Measurements from ENCODE around the gene ST6GALNAC6.

Gene ST6GALNAC6

GRCh38 chr9:127931092-127931881, 31.9 kb upstream of the ST6GALNAC6 start:
- no peak for DNase-seq

DNA sequence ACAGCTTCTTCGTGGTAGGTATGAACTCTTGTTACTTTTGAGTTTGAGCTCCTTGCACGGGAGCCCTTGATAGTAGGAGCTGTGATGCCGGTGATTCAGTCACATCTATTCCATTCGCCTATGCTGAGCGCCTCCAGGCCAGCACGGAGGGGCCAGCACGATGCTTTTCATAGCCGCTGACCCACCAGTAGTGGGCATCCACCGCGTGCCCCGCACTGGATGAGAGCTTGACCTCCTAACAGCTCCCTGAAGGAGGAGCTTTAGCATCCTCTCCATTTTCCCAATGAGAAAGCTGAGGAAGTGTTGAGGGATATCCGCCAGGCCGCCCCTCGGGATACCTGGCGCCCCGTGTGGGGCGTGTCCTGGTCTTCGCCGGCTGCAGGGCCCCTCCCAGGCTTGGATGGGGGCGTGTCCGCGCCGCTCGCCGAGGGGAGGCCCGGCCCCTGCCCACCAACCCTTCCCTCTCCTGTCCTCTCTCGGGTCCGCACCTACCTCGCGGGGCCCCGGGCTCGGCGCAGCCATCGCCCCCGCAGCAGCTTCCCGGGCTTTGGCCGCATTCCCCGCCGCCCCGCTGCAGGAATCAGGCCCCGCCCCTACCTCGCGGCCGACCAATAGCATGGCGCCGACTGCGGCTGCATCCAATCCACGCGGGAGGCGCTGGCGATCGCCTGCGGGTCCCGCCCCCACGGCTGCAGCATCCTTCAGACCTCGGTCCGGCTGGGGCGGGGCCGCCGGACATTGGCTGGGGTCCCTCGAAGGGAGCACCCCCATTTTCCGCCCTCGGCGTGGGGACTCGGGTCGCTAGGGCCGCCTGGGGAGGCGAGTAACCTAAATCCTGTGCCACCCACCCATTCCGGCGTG, 31.1 kb upstream of the ST6GALNAC6 start, which contains the start of gene PIP5KL1:
PIP5KL1 (minus strand) TSS at position 547 of the 861 bp plus-strand sequence; CDS start at position 522, 25 bp downstream.
- peak; percentile 93 for DNase-seq

GRCh38 chr9:127929625-127929979, 30.2 kb upstream of the ST6GALNAC6 start:
- no peak for DNase-seq

DNA sequence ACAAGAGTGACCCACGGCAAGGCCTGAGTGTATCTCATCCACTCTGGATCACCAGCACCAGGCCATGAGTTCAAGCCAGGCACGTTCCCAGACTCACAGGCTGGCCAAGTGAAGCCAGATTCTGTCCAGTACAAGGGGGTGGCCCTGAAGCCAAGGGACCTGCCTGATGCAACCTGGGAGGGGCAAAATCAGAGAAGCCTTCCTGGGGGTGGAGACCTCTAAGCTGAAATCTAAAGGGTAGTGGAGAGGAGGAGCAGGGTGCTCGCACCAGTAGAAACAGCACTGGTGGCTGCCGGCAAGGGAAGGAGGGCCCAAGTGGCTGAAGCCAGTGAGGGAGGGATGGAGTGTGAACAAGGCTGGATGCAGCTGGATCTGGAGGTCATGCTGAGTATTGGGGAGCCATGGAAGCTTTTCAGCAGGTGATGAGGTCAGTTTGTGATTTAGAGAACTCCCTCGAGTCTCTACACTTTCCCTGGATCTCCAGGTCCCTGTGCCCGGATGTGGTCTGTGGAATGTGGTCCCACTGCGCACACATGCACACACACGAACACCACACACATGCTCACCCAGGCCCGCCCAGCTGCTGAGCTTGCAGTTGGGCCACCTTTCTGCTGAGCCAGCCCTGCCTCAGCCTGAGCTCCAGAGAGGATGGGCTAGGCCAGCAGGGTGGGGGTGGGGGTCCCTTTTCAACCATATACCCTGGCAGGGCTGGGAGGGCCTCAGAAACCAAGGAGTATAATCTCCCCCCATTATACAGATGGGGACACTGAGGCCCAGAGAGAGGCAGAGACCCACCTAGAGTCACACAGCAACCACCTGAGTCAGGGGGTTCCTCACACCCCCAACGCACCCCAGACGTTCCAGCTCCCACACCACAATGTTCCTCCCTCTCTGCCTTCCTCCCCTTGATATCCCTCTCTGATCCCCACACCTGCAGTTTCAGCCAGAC, 29.5 kb upstream of the ST6GALNAC6 start:
- DNase-seq: no peak

DNA sequence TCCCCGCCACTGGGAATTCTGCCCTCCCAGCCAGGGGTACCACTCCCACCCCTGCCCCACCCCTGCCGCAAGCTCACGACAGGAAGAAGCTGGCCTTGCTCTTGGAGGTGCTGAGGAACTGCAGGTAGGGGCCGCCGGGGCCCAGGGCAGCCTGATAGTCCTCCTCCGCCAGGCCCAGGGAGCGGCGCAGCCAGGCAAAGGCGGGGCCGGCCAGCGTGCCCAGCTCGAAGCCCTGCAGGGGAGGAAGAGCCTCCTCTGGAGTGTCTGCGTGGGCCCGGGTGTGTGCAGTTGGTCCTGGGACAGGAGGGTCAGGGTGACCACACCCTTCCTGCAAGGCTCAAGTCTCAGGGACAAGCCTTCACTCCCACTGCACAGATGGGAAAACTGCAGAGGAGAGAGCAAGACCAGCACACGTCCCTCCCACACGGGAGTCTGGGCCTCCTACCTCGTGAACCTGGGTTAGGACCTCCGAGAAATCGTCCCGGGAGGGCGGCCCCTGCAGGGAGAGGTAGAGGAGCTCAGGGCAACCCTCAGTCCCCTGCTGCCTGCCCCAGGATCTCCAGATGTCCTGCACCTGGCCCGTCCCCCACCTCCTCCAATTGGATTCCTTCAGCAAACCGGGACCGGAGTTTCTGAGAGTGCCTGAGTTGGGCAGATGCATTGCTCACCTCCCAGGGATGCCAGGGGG, 28.7 kb upstream of the ST6GALNAC6 start:
- DNase-seq: no peak

DNA sequence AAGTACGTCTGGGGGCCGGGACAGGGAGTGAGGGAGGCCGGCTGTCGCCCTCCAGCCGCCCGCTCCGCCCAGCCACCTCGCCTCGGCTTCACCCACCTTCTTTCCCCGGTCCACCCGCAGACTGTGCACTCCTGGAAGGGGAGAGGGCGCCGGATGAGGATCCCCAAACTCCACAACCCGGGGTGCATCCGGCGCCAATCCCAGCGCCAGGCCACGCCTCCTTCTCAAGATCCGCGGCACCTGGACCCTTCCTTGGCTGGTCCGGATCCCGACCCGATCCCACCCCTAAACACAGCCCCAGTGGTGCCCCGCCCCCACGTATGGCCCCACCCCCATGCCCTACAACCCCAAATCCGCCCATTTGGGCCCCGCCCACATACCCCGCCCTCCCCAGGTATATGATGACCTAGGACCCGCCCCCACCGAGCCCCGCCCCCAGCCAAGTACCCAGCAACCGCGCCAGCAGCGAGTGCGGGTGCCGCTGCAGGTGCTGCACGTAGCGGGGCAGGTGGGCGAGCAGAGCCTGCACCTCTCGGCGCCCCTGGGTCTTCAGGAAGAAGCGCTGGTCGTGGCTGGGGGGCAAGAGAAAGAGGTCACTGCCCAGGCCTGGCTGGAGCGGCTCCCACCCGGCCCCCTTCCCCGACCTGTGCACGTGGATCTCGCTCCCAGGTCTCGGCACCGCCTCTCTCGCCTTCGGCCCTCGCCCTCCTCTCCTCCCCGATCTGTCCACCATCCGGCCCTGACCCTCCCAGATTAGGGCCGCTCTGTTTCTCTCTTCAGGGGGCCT, 28.0 kb upstream of the ST6GALNAC6 start:
- DNase-seq: no peak

GRCh38 chr9:127926906-127927200, 27.4 kb upstream of the ST6GALNAC6 start:
- DNase-seq: no peak

- DNase-seq: no peak
These were observed 26.8 kb upstream of the ST6GALNAC6 start for GRCh38 chr9:127925959-127926905.

DNA sequence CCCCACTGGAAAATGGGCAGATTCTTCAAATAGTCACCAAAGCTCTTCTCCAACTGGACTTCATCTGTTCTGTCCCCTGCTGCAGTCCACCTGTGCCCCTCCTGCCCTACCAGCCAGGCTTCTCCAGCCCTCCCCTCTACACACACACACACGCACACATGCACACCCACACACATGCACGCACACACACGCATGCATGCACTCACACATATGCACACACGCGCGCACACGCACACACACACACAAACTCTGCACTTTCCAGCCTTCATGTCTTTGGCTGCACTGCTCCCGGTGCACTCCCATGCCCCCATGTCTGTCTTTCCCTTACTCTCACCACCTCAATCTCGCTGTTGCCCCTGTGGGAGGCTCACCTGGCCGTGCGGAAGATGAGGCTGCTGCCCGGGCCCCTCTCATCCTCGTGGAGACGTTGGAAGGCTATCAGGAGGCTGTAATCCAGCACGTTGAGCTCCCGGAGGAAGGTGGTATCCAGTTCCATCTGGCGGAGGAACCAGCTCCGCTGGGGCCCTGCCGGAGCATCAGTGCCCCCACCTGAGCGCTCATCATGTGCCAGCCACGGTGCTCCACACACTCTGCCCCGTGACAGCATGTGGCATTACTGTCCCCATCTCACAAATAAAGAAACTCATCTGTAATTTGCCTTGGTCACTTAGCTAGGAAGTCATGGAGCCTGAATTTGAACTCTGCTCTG, 25.5 kb upstream of the ST6GALNAC6 start:
- DNase-seq: no peak

DNA sequence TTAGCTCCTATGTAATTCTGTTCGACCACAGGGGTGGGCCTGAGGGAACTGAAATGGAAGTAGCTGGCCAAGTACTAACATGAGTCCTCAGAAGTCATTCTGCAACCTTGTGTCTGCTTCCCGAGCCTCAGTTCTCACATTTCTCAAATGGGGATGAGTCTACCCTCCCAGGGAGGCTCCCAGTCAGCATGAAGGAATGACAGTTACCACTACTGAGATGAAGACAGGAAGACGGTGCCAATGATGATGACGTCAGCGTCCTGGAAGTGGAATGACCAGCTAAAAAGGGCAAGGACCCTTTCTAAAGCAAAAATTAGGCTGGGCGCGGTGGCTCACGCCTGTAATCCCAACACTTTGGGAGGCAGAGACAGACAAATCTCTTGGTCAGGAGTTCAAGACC, 24.4 kb upstream of the ST6GALNAC6 start:
- DNase-seq: peak; percentile 96

- no peak for DNase-seq
These were observed 23.6 kb upstream of the ST6GALNAC6 start for GRCh38 chr9:127923046-127923445.

GRCh38 chr9:127921557-127922120, 22.2 kb upstream of the ST6GALNAC6 start:
- DNase-seq: peak; percentile 75

GRCh38 chr9:127920794-127921193, 21.4 kb upstream of the ST6GALNAC6 start:
- no peak for DNase-seq

DNA sequence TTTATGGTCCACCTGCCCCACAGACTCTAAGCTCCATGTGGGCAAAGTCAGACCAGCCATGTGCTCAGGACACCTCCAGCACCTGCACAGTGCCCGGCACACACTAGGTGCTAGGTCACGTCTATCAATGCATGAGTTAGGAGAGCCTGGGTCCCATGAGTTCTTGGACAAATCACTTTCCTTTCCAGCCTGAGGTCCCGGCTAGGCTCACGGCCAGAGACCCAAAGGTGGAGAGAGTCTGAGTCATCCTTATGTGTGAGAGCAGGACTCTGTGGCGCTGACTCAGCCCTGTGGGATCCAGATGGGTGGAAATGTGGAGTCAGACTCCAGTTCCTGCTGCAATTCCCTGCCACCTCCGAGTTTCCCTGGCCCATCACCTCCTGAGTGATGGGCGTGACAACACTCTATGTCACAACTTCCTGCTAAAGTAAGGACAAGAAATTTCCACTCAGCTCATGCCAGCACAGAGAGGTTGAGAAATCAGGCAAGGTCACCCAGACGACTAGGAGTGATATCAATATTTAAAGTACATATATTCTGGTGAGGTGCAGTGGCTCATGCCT, 19.9 kb upstream of the ST6GALNAC6 start:
- peak; percentile 86 for DNase-seq

DNA sequence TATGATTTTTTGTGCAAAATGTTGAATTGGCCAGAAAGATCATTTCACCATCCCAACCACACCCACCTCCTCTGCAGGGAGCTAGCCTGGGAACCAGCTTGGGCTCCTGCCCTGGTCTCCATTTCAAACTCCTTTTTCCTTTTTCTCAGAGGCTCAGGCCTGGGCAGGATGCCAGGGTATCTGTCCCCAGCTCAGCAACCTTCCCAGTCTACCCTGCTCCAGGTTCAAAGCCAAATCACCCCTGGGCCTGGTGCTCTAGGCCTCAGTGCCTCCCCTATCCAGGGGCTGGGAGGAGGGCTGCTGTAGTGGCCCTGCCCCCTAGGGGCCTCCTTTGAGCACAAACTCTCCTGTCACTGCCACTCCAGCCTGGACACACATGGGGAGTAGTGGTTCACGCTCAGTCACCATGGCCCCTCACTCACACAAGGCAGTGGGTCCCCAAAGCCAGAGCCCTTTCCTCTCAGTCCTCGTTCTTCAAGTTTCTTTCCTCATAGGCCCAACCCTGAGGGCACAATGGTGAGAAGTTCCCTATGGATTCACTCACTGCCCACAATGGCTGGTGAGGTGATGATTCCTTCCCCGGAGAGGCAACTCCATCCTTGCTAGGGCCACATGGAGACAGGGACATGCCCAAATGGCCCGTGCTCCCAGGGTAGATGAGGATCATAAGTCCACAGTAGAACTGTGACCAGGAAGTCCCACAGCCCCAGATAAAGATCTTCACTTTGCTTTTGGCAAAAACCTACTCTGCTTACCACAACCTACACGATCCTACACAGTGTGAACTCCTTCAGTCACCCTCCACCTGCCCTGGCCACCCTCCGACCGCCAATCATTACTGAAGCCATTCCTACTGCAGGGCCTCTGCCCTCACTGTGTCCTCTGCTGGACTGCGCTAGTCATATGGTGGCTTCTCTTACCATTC, 19.0 kb upstream of the ST6GALNAC6 start:
- no peak for DNase-seq

DNA sequence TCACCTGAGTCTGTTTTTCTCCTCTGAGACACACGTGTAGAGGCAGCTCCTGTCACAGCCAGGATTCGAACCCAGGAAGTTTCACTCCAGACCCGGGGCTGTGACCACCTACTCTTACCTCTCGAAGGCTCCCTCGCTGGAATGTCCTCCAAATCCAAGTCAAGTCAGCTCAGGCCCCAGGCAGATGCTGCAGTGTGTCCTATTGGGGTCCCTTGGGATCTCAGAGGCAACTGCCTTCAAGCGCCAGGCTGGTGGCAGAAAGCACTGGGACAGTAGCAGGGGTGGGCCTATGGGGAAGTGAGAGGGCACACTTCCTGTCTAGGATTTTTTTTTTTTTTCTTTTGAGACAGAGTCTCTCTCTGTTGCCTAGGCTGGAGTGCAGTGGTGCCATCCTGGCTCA, 18.2 kb upstream of the ST6GALNAC6 start:
- no peak for DNase-seq

DNA sequence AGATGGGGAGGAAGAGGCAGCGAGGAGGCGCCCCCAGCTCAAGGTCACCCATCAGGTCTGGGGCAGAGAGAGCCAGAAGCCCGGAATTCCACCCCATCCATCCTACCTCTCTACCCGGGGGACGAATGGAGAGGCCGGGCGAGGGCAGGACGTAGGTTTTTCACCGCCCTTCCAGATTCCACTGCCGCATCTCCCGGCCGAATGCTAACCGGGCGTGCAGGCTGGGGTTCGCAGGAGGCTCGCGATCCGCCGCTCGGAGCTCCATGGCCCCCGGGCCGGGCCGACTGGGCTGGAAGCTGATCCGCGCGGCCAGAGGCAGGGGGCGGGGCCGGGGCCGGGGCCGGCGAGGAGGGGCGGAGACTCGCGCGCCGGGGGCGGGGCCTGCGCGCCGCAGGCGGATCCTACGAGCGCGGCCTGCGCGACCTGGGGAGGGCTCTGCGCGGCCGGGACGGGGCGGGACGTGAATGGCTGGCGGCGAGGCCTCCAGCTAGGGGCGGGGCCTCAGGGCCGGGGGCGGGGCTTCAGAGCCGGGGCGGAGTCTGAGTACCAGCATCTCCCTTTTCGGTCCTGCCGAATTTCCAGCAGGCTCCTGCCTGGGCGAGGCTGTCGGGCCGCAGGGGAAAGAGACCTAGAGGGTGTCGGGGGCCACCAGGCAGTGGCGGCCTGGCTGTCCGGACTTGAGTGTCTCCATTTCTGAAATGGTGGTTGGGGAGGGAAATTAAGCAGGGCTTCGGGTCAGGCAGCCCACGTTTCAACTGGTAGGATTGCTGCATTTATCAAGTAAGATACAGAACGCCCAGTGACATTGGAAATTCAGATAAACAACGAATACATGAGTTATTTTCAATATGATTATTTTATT, 17.5 kb upstream of the ST6GALNAC6 start, which contains the start of gene ST6GALNAC4:
ST6GALNAC4 (minus strand) TSS at position 322 of the 862 bp plus-strand sequence. CDS start 622 bp downstream, outside the sequence.
- DNase-seq: peak; percentile 94
